ENCODE results near the gene TTPAL. TPM values are rescaled to one million over a fixed set of nuclear protein-coding genes. Genes with fewer than 3 reads are reported as not detected.

TTPAL gene
- total and polyA plus RNA-seq, 9 of the 15 experiments (the other 6 are each of a cell fraction or from before 2014, with no cell fraction given) = 1.1 to 7.0 (median 2.6) TPM

- no peak for TF ChIP-seq ZNF699 (CRISPR knock-in tag; IDR thresholded peaks at IDR 0.05; ENCODE audit: insufficient replicate concordance)
- no peak for TF ChIP-seq RBM34 (IDR thresholded peaks at IDR 0.05; ENCODE audit: borderline replicate concordance, insufficient read depth, low read length)
- TF ChIP-seq XRCC3 (IDR thresholded peaks at IDR 0.05) = no peak
- TF ChIP-seq RBM22 (IDR thresholded peaks at IDR 0.05; ENCODE audit: low read depth, low read length, poor library complexity, severe bottlenecking) = no peak
- no peak for TF ChIP-seq KLF16 (IDR thresholded peaks at IDR 0.05)
- TF ChIP-seq ZNF644 (tag; IDR thresholded peaks at IDR 0.05; ENCODE audit: low read depth) = no peak
- no peak for TF ChIP-seq MCM2 (IDR thresholded peaks at IDR 0.05; ENCODE audit: low read depth)
- no peak for TF ChIP-seq VEZF1 (CRISPR knock-in tag; IDR thresholded peaks at IDR 0.05)
- TF ChIP-seq ZBTB7A (IDR thresholded peaks at IDR 0.05; ENCODE audit: borderline replicate concordance, control insufficient read depth, low read depth, low read length) = no peak
- TF ChIP-seq TRIM28 (IDR thresholded peaks at IDR 0.05) = no peak
- TF ChIP-seq KDM1A (IDR thresholded peaks at IDR 0.05) = peak in 1 of 2 experiments; percentile 33; a peak in 3 of 4 replicates
Observed at GRCh38 chr20:44456611-44457010, 19.1 kb upstream of the TTPAL start (continued).

- BruUV-seq (replicated peaks) = no TSS peak
- no peaks in the 10 kb centered on the region for H3K36me3 ChIP-seq (ENCODE audit: control insufficient read depth, insufficient read depth, low read length)
- no peak overlapping the region for H3K4me2 ChIP-seq (ENCODE audit: insufficient read depth, low read length)
- H3K4me1 ChIP-seq (replicated peaks in 1 of 2; ENCODE audit: control insufficient read depth in 2 of 2, insufficient read depth in 2 of 2, low read length in 2 of 2) = peaks cover 0 to 8% of the 10 kb centered on the region in 2 experiments; a peak in 2 of 5 replicates
- no peaks in the 10 kb centered on the region for H3K9me3 ChIP-seq (replicated peaks; ENCODE audit: control insufficient read depth, insufficient read depth, low read depth, low read length)
- FAIRE-seq = no peak
- 6% methylated on average over 4 of the region's 6 CpGs for WGBS (ENCODE audit: insufficient coverage, low coverage, missing lambda C conversion rate)
- no peaks in the 10 kb centered on the region for H4K20me1 ChIP-seq (replicated peaks; ENCODE audit: control insufficient read depth, insufficient read depth, low read length)
- ChIA-PET CTCF (ENCODE audit: low intra/inter-chr PET ratio) (interaction anchor here (1.0 kb wide), 1 partner anchor 242 kb away, joined by 3 read pairs; no protein-coding TSS in a partner anchor), POLR2A (interaction anchor here (1.2 to 2.3 kb wide), 2 partner anchors 13 to 18 kb away, joined by 4 to 6 read pairs; partner anchors contain the start of gene TTPAL)
- H3K9ac ChIP-seq (ENCODE audit: insufficient read depth in 1 of 2, low read depth in 2 of 2, low read length in 2 of 2) = no peak overlapping the region
- H3K9me1 ChIP-seq (ENCODE audit: control insufficient read depth, insufficient read depth, low read length) = no peaks in the 10 kb centered on the region
- H3K27me3 ChIP-seq (ENCODE audit: control insufficient read depth in 2 of 2, insufficient read depth in 2 of 2, low read length in 2 of 2) = peaks cover 3 to 17% of the 10 kb centered on the region in 2 experiments; a peak in 4 of 5 replicates
- H3K79me2 ChIP-seq (ENCODE audit: control insufficient read depth, insufficient read depth, low read length) = no peaks in the 10 kb centered on the region
- peak; percentile 64 for ATAC-seq
- peak; percentile 43 to 60 (median 54) for DNase-seq (ENCODE audit: extremely low read depth in 1 of 4, low spot score in 3 of 4)
- no peak overlapping the region for H2AFZ ChIP-seq (ENCODE audit: low read depth, low read length)
- intact Hi-C loops (cut with micrococcal nuclease) = no loop called here
- H3K27ac ChIP-seq (ENCODE audit: extremely low read depth, low read depth, low read length) = no peak overlapping the region
- H3K4me3 ChIP-seq = no peak overlapping the region
- in situ Hi-C loops (cut with MboI) = no loop called here
- TF ChIP-seq ADNP (tag; IDR thresholded peaks at IDR 0.05) = peak; percentile 59; the same call in 1 of the 2 replicates
- 0 out of 2 replicates have a peak, but pooled peaks have one; percentile 7 for TF ChIP-seq BHLHE40 (IDR thresholded peaks at IDR 0.05; ENCODE audit: low read length)
- TF ChIP-seq ZKSCAN1 (IDR thresholded peaks at IDR 0.05; ENCODE audit: low read depth, low read length) = no peak
- peak; percentile 26; the same call in 1 of the 2 replicates for TF ChIP-seq USF1 (CRISPR knock-in tag; IDR thresholded peaks at IDR 0.05)
- TF ChIP-seq TFE3 (CRISPR knock-in tag; IDR thresholded peaks at IDR 0.05) = peak; percentile 92
- TF ChIP-seq ZFX (CRISPR knock-in tag; IDR thresholded peaks at IDR 0.05) = peak; percentile 64
- TF ChIP-seq USF2 (CRISPR knock-in tag; IDR thresholded peaks at IDR 0.05) = peak; percentile 60
- peak; percentile 52 for TF ChIP-seq CXXC5 (CRISPR knock-in tag; IDR thresholded peaks at IDR 0.05)
Observed at GRCh38 chr20:44457016-44457415, 18.7 kb upstream of the TTPAL start.

Data from K562 (cell line).